T-helper 1 cell treated with Interleukin-12 subunit alpha and Interleukin-12 subunit beta and Interleukin-4 antibody, amounts not matched to agents 30 ng/mL and 1 ng/mL, for 36 hours (primary cell): ENCODE measurements around the gene ZBTB20. TPM values are rescaled to one million over a fixed set of nuclear protein-coding genes. Genes with fewer than 3 reads are reported as not detected.

Source experiments
- intact Hi-C: fragments of 100-400 bp; cut with micrococcal nuclease; formaldehyde crosslinking; loops from one replicate; pipeline ENCODE4 v1.15.1; 2024
- total RNA-seq: library from RNA; stranded (reverse); gene quantifications from 2 replicates; pipeline ENCODE4 v1.2.3, GENCODE V29; 2022

ZBTB20 gene
- total RNA-seq, 1 donor from 2014 or later: 10.2 TPM

DNA sequence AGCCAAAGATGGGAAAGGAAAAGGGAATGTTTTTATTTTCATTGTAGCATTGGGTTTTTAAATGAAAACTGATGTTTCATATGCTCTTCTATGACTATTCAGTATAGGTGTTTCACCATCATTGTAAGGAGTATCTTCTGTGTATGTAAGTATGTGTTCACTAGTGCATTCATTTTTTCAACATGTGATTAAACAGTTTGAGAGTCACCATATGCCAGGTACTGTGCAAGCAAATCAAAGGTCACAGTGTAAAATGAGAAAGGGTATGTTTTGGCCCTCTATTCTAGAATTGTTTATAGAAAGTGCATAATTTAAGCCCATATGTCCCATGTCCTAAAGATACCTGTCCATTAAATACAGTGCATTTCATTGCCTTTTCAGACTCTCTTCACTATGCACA lies 207.2 kb downstream of the ZBTB20 start:
- intact Hi-C loops: no loop called here

DNA sequence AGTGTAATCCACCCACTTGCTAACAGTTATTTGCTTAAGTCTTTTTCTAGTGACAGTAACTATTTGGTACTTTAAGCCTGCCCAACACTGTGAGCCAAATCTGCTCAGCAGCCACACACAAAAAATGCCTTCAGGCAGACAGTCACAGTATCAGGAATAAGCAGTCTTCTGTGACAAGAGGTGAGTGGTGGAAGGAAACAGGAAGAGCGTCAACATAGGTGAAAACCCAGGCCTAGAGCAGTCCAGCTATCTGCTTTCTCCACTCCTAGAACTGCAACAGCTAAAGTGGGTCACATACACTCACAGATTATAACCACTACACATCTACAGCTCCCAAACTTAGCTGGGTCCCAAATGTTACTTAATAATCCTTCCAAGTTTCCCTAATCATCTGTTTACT lies 213.7 kb downstream of the ZBTB20 start:
- intact Hi-C loops: no loop called here

DNA sequence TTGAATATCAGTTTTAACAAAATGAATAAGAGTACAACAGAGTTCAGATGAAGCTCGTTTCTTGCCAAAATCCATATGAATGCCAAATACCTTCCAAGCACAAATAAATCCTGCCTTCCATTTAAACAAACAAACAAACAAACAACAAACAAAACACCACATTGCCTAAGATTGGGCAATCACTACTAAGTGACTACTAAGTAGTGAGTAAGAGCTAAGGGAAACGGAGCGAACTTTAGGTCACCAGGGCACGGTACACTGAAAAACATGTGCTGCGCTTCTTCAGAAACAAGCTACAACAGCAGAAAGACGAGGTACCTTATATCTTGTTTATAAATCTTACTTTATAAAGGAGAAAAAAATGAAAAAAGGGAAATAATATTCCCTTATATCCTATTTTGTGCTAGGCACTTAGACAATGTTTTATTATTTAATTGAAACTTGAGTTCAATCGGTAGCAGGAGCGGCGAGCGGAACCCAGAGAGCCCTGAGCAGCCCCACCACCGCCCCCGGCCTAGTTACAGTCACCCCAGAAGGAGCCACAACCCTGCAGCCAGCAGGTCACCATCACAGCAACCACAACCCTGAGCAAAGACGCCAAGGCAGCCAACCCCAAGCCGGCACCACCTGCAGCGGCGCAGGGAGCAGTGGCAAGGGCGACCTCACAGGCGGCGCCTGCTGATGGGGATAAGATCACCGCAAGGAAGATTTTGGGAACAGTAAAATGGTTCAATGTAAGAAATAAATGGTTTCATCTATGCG lies 216.9 kb downstream of the ZBTB20 start:
- intact Hi-C loops: no loop called here

DNA sequence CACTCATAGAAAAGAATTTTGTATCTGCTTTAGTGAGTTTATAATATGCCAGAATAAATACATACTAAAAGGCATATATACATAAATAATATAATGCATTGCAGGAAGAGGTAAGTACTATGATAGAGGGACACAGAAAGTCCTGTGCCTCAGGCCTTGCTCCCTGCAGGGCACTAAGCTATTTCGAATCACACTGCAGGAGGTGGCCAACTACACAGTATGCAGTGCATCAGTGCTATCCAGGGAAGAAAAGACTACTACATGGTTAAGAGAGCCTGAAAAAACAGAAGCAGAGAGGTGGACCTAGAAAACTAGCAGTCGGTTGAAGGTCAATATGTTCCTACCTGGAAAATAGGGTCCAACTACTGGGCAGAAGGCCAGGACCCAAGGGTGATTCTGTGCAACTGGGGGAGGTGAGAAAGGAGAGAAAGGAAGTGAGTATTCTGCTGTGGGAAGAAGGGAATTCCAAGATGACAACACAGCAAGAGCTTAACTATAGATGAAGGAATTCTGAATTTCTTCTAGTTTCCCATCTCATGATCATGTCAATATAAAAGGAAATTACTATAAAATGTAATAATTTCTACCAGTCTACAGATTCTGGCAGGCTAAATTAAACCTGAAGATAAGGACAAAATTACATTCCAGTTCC lies 218.0 kb downstream of the ZBTB20 start:
- intact Hi-C loops: no loop called here

DNA sequence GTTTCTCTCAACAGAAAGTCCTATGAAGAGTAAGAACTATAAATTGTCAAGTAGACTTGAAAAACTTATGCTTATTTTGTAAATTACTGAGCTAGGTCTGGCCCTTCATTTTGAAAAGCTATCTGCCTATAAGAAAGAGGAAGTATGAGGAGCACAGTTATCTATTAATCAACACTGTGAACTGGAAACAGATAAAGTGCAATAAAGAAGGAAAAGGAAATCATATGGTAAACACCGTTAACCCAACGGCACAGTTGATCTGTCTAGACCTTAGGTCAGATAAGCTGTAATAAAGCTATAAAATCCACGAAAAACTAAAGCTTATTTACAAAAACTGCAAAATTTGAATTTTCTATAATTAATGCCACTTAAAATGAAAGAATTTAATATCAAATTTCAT lies 242.5 kb downstream of the ZBTB20 start:
- intact Hi-C loops: no loop called here

DNA sequence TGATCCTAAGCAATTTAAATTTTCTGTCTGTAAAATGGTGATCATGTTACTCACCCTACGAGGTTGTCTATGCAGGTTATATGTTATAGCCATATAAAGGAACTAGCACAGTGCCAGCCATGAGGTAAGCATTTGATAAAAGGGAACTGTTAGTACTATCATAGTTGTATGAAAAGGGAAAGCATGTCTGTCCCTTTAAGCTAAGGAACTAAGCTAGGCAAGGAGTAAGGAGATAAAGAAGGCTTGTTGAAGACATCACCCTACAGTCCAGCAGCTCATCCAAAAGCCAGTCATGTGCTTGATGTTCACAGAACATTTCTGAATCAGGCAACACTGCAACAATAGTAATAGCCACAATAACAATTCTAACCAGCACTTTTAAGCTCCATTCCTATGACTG lies 243.9 kb downstream of the ZBTB20 start:
- intact Hi-C loops: no loop called here

DNA sequence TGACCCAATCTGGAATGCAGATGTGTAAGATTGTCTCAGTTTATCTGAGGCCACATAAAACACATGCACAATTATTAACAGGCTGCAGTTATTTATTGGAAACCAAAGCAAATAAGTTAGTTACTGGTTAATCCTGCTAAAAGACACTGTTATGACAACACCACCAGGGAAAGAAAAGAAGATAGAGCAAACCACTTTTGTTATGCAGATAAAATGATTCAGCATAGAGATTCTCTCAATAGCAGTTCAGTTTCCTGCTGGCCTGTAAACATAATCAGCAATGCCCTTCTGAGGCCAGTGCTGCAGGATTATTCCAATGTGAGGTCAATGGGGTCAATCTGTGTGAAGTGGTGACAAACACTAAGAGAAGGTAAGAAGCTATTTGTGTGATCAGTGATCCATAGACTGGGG lies 244.4 kb downstream of the ZBTB20 start:
- intact Hi-C loops: no loop called here

DNA sequence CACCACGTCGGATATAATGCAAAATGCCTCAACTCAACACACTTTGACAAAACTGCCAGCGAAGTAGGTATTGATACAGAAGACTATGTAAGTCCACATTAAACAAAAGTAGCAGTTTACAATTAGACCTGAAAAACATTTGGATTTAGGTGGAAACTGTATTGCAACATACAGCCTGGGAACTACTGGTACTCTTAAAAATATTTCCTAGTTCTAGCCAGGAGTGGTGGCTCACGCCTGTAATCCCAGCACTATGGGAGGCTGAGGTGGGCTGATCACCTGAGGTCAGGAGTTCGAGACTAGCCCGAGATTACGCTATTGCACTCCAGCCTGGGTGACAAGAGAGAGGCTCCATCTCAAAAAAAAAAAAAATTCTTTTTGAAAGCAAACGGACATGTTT lies 246.2 kb downstream of the ZBTB20 start:
- intact Hi-C loops: no loop called here

DNA sequence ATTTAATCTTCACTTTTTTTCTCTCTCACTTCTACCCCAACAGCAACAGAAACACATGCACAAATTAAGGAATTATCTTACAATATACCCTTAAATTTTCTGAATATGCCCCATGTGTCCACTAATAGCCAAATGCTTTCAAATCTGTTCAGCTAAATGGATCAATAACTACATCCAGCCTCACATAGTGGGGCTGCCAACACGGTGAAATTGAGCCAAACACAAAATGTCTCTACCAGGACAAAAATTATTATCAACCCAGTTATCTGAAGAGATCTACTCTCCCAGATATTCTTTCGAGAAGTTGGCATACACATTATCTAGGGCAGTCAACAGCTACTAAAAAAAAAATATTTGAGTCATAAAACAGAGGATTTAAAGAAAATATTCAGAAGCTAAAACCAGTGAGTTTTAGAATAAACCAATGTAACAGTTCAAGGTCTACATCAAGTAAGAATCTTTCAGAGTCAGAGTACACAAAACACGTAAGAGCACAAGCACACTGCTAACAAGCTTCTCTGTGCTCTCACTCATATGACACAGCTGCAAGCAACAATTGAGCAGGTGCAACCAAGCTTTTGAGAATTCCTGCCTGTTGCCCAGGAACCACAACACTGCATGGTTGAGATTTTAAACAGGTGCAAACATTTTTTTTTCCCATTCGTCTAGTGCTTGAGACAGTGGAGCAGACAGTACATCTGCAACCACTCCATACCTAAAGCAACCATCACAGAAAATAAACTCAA lies 247.7 kb downstream of the ZBTB20 start:
- intact Hi-C loops: no loop called here

DNA sequence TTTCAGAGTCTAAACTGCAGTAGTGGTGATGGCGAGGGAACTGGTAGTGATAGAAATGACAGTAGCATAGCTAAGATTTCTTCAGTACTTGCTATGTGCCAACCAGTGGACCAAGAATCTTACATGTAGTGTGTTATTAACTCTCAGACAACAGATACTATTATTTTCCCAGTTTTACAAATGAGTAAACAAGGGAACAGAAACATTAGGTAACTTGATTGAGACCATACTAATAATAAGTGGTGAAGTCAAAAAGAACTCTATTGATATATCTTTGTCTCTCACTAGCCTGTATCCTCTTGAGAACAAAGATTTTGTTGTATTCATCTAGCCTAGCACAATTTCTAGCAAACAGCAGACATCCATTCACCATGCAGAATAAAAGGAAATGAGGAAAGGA lies 250.1 kb downstream of the ZBTB20 start:
- intact Hi-C loops: no loop called here

DNA sequence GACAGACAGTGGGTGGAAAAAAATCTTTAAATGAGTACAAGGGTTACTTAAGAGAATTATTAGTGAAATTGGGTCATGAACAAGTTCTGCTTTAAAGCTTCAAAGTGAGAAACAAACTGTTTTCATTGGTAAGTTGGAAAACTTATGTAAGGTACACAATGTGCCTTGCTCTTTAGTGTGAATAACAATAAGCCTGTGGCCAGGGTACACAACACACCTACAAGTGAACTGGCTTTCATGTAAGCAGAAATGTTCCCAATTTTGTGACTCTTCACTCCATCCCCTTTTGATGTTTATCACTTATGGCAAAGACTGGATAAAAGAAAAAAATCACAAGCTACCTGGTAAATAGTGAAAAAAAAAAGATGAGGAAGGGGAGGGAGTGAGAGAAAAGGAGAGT lies 253.7 kb downstream of the ZBTB20 start:
- intact Hi-C loops: no loop called here

DNA sequence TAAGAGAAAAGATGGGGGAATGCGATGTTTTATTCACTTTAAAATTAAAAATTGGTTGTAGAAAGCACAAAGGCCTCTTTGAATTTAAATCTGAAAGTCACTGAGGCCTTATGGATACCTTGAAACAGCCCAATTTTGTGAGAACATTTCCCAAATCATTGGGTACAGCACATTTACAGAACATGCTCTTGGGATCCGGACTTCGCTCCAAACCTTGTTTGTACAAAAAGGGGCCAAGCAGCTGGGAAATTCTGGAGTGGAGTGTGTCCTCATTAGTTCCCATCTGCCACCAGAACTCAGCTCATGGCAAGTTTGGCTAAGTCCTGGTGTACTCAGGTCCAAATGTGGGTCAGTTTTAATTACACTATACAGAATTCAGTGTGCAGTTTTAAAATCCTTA lies 254.2 kb downstream of the ZBTB20 start:
- intact Hi-C loops: no loop called here

DNA sequence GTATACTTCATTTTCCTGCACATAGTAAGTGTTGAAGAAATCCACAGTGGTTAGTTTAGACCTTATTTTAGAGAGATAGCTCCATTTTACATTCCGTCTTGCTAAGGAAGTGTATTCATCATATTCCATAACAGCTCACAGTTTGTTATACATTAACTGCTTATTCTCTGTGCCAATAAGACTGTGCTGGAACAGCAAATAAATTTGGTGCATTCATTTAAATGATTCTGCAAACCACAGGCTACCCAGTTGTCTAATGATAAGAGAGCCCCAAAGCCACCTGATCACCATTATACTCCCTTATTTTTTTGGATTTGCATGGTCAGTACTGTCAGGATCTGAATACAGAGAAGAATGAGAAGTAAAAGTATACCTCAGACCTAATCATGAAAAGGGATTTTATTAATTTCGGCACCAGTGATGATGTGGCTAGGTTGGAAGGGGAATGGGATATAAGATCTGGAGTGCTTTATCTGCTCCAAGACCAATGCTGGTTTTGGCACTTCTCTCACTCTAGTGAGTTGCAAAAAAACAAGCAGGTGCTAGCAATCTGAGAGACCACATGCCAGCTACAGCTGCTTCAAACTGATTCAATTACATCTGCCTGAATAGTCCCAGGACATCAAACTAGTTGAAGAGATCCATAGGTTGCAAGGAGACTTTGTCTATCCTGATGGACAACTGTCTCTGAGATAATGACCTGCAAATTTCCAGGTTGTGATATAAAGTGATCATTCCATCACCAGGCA lies 254.8 kb downstream of the ZBTB20 start:
- intact Hi-C loops: no loop called here

DNA sequence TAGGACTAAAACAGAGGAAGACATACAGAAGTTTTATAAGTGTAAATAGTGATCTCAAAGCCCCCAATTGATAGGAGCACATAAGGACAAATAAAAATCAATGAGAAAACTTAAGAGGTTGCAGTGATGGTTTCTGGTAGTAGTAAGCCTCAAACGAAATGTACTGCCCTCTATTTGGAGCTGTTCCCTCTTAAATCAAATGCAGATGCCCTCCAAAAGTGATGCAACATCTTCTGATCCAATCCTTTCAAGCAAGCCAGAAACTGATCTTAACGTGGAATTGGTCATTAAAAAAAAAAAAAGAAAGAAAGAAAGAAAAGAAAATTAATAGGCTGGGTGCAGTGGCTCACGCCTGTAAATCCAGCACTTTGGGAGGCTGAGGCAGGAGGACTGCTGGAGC lies 259.3 kb downstream of the ZBTB20 start:
- intact Hi-C loops: no loop called here

DNA sequence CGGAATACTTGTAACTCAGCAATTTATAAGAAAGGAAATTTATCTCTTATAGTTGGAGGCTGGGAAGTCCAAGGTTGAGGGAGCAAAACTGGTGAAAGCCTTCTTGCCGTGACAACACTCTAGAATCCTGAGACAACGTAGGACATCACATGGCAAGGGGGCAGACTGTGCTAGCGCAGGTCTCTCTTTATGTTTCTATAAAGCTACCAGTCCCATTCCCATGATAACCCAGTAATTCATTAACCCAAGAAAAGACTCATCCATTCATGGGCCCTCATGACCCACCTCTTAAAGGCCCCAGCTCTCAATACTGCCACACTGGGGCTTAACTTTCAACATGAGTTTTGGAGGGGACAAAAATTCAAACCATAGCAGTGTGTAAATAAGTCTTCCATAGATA lies 260.2 kb downstream of the ZBTB20 start:
- intact Hi-C loops: no loop called here

DNA sequence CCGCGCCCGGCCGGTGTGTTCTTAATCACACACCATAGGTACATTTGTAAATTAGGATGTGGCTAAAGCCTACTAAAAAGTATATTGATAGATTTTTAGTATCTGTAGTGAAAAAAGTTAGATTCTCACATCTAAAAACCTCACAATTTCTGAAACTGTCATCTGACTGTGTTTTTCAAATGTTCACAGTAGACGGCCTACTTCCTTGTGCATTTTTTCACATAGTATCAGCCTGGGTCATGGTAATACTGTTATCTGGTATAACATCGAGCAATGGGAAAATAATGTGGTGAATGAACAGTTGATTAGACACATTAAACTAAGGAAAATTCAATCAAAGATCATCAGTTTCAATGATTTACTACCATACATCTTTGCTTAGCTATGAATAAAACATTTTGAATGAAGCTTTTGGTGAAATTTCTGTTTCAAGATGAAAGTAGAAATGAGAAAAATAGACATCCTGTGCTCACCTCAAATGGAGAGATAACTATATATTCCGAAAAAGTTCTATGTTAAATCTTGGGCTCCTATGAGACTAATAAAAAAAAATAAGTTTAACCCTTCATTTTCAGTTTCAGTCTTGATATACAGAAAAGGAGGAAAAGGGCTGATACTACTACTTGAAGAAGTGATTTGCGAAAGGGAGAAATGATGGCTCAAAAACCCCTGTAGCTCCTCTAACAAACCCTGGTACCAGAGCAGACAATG lies 262.7 kb downstream of the ZBTB20 start:
- intact Hi-C loops: no loop called here

DNA sequence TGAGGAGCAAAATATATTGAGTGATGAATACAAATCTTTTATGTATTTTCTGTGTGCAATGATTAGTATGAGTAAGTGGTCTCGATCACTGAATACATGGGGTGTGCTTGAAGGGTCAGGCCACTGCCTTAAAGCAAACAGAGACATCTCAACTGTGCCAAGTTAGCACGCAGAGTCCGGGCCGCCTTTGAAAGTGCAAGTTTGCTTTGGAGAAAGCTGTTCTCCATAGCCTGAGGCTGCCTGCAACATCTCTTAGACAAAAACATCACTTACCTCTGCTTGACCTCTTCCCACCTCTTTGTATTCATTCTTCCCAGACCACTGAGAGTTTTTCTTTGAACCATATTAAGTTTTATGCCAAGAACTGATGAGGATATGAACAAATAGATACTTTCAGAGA lies 267.0 kb downstream of the ZBTB20 start:
- intact Hi-C loops: no loop called here

DNA sequence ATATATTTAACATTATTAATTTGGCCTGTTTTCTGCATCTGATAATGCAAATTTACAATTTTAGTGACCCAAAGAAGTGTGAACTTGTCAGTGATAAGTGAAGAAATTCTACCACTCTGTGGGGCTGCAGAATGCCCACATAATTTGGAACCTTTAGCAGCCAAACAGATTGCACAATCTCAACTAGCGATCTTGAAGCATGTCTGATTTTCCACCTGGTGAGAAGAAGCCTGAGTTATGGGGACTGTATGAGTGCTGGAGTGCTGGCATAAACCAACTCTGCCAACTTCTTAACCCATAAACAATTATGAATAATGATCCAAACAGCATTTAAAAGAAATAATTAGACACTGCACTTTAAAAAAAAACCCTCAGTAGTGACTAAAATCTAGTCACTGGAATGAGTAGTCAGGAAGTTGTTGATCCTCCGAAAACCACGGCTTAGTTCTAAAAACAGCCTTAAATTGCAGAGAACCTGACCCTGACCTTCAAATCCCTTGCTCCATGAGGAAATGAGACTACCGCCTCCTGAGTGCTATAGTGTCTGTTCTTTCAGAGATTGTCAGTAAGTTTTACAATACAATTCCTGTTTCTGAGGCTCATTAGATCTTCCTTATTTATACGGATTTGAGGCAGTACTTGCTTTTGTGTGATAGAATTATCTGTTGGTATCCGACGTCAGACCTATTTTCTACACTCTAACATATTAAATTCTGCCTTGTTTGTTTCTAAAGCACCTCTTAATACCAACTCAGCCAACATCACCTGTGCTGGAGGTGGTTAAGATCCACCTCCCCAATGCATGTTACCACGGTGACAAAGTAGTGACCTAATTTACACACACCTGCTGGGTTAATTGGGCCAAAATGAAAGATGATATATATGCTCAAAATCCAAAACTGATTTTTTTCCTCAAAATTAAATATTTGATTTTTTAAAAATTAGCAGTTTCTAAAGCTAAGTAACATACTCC lies 267.7 kb downstream of the ZBTB20 start:
- intact Hi-C loops: no loop called here

DNA sequence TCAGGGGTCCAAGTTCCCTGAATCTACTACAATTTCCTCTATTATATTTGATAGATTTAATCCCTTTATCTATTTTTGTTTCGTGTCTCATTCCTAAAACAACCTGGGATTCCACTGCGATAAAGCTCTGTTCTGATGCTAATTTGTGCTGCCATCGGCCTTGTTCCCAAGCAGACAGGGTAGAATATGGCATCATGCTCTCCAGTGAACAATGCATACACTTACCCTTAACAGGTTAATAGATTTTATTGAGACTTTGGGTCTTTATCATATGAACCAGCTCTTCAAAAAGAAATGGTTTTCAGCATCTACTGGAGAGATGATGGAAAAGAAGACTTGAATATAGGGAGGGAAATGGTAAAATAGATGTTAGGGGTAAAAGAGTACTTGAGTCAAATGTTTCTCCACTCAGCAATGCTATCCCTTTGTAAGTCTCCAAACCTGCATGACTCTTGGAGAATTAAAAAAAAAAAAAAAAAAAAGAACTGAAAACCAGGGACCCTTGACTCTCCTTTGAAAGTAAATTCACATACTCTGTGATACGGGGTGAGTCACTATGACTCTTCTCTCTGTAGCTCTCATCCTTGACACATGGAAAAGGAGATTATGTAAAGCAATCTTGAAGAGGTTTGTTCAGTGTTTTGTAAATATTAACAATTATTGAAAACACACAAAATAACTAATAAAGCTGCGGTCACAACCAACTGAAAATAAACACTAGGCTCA lies 268.8 kb downstream of the ZBTB20 start:
- intact Hi-C loops: no loop called here
